ENCODE results near the gene OTUD5.

Gene OTUD5

GRCh38 chrX:48905090-48905790, 52.2 kb downstream of the OTUD5 start:
- no peak for DNase-seq (ENCODE audit: extremely low spot score)
- TF ChIP-seq ELF4 (IDR thresholded peaks at IDR 0.05): no peak
- TF ChIP-seq SP1 (IDR thresholded peaks at IDR 0.05): no peak
- TF ChIP-seq SUZ12 (IDR thresholded peaks at IDR 0.05): no peak
- TF ChIP-seq BHLHE40 (IDR thresholded peaks at IDR 0.05; ENCODE audit: borderline replicate concordance): no peak
- TF ChIP-seq TARDBP (IDR thresholded peaks at IDR 0.05): no peak
- TF ChIP-seq ARNT (IDR thresholded peaks at IDR 0.05): no peak
- TF ChIP-seq L3MBTL2 (conservative IDR thresholded peaks at IDR 0.05): no peak
- no peak for TF ChIP-seq CTBP1 (IDR thresholded peaks at IDR 0.05; ENCODE audit: borderline replicate concordance)
- TF ChIP-seq PKNOX1 (IDR thresholded peaks at IDR 0.05): no peak
- TF ChIP-seq NFRKB (IDR thresholded peaks at IDR 0.05): no peak
- no peak for TF ChIP-seq LEF1 (IDR thresholded peaks at IDR 0.05; ENCODE audit: borderline replicate concordance)
- TF ChIP-seq FOXK2 (IDR thresholded peaks at IDR 0.05): no peak
- TF ChIP-seq HDGF (IDR thresholded peaks at IDR 0.05; ENCODE audit: borderline replicate concordance): no peak
- no peak for TF ChIP-seq ZNF384 (IDR thresholded peaks at IDR 0.05)
- no peak for TF ChIP-seq FOXM1 (IDR thresholded peaks at IDR 0.05; ENCODE audit: borderline replicate concordance)
- TF ChIP-seq FOXA1 (IDR thresholded peaks at IDR 0.05): no peak
- CTCF ChIA-PET: no interaction called here
- POLR2A ChIA-PET: interaction anchor here (2.2 kb wide), 1 partner anchor 7 kb away, joined by 11 read pairs; the partner anchor contains the start of genes PQBP1 and TIMM17B

GRCh38 chrX:48904626-48905025, 52.8 kb downstream of the OTUD5 start:
- TF ChIP-seq HDGF (IDR thresholded peaks at IDR 0.05; ENCODE audit: borderline replicate concordance) (no peak), L3MBTL2 (conservative IDR thresholded peaks at IDR 0.05) (no peak), NFRKB (IDR thresholded peaks at IDR 0.05) (no peak), FOXK2 (IDR thresholded peaks at IDR 0.05) (no peak), CTBP1 (IDR thresholded peaks at IDR 0.05; ENCODE audit: borderline replicate concordance) (no peak), ELF4 (IDR thresholded peaks at IDR 0.05) (no peak), TARDBP (IDR thresholded peaks at IDR 0.05) (no peak), FOXA1 (IDR thresholded peaks at IDR 0.05) (no peak)
- CTCF ChIA-PET: no interaction called here
- no peak for DNase-seq (ENCODE audit: extremely low spot score)
- POLR2A ChIA-PET: interaction anchor here (1.2 kb wide), 1 partner anchor 7 kb away, joined by 6 read pairs; the partner anchor contains the start of gene SLC35A2

- ChIA-PET POLR2A (interaction anchor here (0.8 to 1.2 kb wide), 2 partner anchors 8 to 167 kb away, joined by 3 to 6 read pairs; partner anchors contain the start of gene SLC35A2), CTCF (no interaction called here)
- TF ChIP-seq LEF1 (IDR thresholded peaks at IDR 0.05; ENCODE audit: borderline replicate concordance) (no peak), NFRKB (IDR thresholded peaks at IDR 0.05) (no peak), SP1 (IDR thresholded peaks at IDR 0.05) (no peak), FOXA1 (IDR thresholded peaks at IDR 0.05) (no peak), FOXM1 (IDR thresholded peaks at IDR 0.05; ENCODE audit: borderline replicate concordance) (no peak), TARDBP (IDR thresholded peaks at IDR 0.05) (no peak), HDGF (IDR thresholded peaks at IDR 0.05; ENCODE audit: borderline replicate concordance) (no peak), ZNF384 (IDR thresholded peaks at IDR 0.05) (no peak), ARNT (IDR thresholded peaks at IDR 0.05) (no peak), BHLHE40 (IDR thresholded peaks at IDR 0.05; ENCODE audit: borderline replicate concordance) (no peak), PKNOX1 (IDR thresholded peaks at IDR 0.05) (no peak), CTBP1 (IDR thresholded peaks at IDR 0.05; ENCODE audit: borderline replicate concordance) (no peak), L3MBTL2 (conservative IDR thresholded peaks at IDR 0.05) (no peak), ELF4 (IDR thresholded peaks at IDR 0.05) (no peak), FOXK2 (IDR thresholded peaks at IDR 0.05) (no peak), SUZ12 (IDR thresholded peaks at IDR 0.05) (no peak)
- DNase-seq (ENCODE audit: extremely low spot score): no peak
Measured at GRCh38 chrX:48904180-48904579, 53.2 kb downstream of the OTUD5 start.

GRCh38 chrX:48903290-48903689, 54.1 kb downstream of the OTUD5 start:
- ChIA-PET POLR2A (interaction anchor here (0.8 to 1.2 kb wide), 2 partner anchors 9 to 166 kb away, joined by 3 to 6 read pairs; partner anchors contain the start of gene SLC35A2), CTCF (no interaction called here)
- TF ChIP-seq LEF1 (IDR thresholded peaks at IDR 0.05; ENCODE audit: borderline replicate concordance) (no peak), SP1 (IDR thresholded peaks at IDR 0.05) (no peak), TARDBP (IDR thresholded peaks at IDR 0.05) (no peak), PKNOX1 (IDR thresholded peaks at IDR 0.05) (no peak), SUZ12 (IDR thresholded peaks at IDR 0.05) (no peak), FOXA1 (IDR thresholded peaks at IDR 0.05) (no peak), ARNT (IDR thresholded peaks at IDR 0.05) (no peak)
- DNase-seq (ENCODE audit: extremely low spot score): no peak

GRCh38 chrX:48902776-48903175, 54.6 kb downstream of the OTUD5 start:
- CTCF ChIA-PET: no interaction called here
- POLR2A ChIA-PET: interaction anchor here (0.6 kb wide), 1 partner anchor 19 kb away, joined by 3 read pairs; no protein-coding TSS in a partner anchor
- no peak for DNase-seq (ENCODE audit: extremely low spot score)
- TF ChIP-seq BHLHE40 (IDR thresholded peaks at IDR 0.05; ENCODE audit: borderline replicate concordance) (no peak), PKNOX1 (IDR thresholded peaks at IDR 0.05) (no peak), ZNF384 (IDR thresholded peaks at IDR 0.05) (no peak), SP1 (IDR thresholded peaks at IDR 0.05) (no peak), CTBP1 (IDR thresholded peaks at IDR 0.05; ENCODE audit: borderline replicate concordance) (no peak), FOXK2 (IDR thresholded peaks at IDR 0.05) (no peak), SUZ12 (IDR thresholded peaks at IDR 0.05) (no peak), FOXA1 (IDR thresholded peaks at IDR 0.05) (no peak), ARNT (IDR thresholded peaks at IDR 0.05) (no peak), LEF1 (IDR thresholded peaks at IDR 0.05; ENCODE audit: borderline replicate concordance) (no peak), HDGF (IDR thresholded peaks at IDR 0.05; ENCODE audit: borderline replicate concordance) (no peak), ELF4 (IDR thresholded peaks at IDR 0.05) (no peak)

All from HEK293T (cell line).